ENCODE measurements around the gene CDC42BPG.

DNA sequence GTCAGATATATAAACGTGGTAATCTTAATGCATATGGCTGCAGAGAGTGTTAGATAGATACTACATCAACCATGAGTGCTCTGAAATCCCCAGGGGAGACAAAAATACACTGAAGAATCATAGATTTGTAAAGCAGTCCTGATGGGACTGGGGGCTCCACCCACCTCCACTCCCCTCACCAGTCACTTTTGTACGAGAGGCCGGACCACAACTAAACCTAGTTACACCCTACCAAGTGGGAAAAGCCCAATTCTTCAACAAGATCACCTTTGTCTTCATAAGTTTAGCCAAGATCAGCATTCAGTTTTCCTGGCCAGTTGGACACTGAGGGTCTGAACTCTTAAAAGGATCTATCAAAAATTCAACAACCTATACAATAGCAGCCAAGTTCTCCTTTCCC is 67.6 kb downstream of the CDC42BPG start:
- TF ChIP-seq, protein P1, sequence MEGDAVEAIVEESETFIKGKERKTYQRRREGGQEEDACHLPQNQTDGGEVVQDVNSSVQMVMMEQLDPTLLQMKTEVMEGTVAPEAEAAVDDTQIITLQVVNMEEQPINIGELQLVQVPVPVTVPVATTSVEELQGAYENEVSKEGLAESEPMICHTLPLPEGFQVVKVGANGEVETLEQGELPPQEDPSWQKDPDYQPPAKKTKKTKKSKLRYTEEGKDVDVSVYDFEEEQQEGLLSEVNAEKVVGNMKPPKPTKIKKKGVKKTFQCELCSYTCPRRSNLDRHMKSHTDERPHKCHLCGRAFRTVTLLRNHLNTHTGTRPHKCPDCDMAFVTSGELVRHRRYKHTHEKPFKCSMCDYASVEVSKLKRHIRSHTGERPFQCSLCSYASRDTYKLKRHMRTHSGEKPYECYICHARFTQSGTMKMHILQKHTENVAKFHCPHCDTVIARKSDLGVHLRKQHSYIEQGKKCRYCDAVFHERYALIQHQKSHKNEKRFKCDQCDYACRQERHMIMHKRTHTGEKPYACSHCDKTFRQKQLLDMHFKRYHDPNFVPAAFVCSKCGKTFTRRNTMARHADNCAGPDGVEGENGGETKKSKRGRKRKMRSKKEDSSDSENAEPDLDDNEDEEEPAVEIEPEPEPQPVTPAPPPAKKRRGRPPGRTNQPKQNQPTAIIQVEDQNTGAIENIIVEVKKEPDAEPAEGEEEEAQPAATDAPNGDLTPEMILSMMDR (IDR thresholded peaks at IDR 0.05; ENCODE audit: poor library complexity, severe bottlenecking): no peak
- TF ChIP-seq POLR2AphosphoS5 (IDR thresholded peaks at IDR 0.05): no peak
- no peak for TF ChIP-seq EZH2 (IDR thresholded peaks at IDR 0.05; ENCODE audit: borderline replicate concordance, insufficient read depth, low read length, poor library complexity, severe bottlenecking)
- no peak for TF ChIP-seq RAD21 (conservative IDR thresholded peaks at IDR 0.05)
- TF ChIP-seq, protein P2, sequence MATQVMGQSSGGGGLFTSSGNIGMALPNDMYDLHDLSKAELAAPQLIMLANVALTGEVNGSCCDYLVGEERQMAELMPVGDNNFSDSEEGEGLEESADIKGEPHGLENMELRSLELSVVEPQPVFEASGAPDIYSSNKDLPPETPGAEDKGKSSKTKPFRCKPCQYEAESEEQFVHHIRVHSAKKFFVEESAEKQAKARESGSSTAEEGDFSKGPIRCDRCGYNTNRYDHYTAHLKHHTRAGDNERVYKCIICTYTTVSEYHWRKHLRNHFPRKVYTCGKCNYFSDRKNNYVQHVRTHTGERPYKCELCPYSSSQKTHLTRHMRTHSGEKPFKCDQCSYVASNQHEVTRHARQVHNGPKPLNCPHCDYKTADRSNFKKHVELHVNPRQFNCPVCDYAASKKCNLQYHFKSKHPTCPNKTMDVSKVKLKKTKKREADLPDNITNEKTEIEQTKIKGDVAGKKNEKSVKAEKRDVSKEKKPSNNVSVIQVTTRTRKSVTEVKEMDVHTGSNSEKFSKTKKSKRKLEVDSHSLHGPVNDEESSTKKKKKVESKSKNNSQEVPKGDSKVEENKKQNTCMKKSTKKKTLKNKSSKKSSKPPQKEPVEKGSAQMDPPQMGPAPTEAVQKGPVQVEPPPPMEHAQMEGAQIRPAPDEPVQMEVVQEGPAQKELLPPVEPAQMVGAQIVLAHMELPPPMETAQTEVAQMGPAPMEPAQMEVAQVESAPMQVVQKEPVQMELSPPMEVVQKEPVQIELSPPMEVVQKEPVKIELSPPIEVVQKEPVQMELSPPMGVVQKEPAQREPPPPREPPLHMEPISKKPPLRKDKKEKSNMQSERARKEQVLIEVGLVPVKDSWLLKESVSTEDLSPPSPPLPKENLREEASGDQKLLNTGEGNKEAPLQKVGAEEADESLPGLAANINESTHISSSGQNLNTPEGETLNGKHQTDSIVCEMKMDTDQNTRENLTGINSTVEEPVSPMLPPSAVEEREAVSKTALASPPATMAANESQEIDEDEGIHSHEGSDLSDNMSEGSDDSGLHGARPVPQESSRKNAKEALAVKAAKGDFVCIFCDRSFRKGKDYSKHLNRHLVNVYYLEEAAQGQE (IDR thresholded peaks at IDR 0.05; ENCODE audit: borderline replicate concordance): no peak
